GM23248 (cell line): ENCODE data around the gene SPDYE18.
"Not testable (repeated sequence)": the region's sequence is repeated elsewhere in the genome, so short reads cannot be mapped to it uniquely, and the experiment has no call there.

Experiments used
- EZH2 ChIP-seq: fragments of 200-600 bp; sonication (generic); IDR thresholded peaks from 2 replicates; pipeline ENCODE4 v1.6.1; 2018; ENCODE audit warnings: antibody characterized with exemption, mild to moderate bottlenecking; ENCODE audit not compliant: insufficient read depth, poor library complexity, severe bottlenecking
- EZH2phosphoT487 ChIP-seq: fragments of 200-600 bp; sonication (generic); IDR thresholded peaks from 2 replicates; pipeline ENCODE4 v1.6.1; 2018; ENCODE audit warnings: antibody characterized with exemption, moderate library complexity, mild to moderate bottlenecking, low read depth; ENCODE audit not compliant: insufficient read depth

DNA sequence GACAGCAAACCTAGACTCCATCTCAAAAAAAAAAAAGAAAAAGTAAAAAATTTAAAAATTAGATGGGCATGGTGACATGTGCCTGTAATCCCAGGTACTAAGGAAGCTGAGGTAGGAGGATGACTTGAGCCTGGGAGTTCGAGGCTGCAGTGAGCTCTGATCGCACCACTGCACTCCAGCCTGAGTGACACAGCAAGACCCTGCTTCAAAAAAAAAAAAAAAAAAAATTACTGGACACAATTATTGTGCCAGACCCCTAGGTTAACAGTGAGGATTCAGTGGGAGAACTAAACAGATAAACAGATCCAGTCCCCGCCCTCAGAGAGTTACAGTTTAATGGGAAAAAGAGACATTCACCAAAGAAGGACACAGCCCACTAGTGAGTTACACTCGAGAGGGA, 1.4 kb upstream of the SPDYE18 start:
- TF ChIP-seq EZH2, EZH2phosphoT487: not testable (repeated sequence)
